ENCODE data around the gene NXPE4.

Gene NXPE4

GRCh38 chr11:114556135-114556534 lies 39.5 kb downstream of the NXPE4 start:
- DNase-seq = no peak

GRCh38 chr11:114553642-114554041 lies 41.9 kb downstream of the NXPE4 start:
- no peak for DNase-seq

- DNase-seq = no peak
These were observed 44.5 kb downstream of the NXPE4 start for GRCh38 chr11:114551060-114551459.

- DNase-seq = no peak
These were observed 69.9 kb downstream of the NXPE4 start for GRCh38 chr11:114525682-114526081.

- no peak for DNase-seq
These were observed 71.5 kb downstream of the NXPE4 start for GRCh38 chr11:114524122-114524521.

- DNase-seq = no peak
These were observed 72.8 kb downstream of the NXPE4 start for GRCh38 chr11:114522818-114523217.
